NCI-H128 (cell line): ENCODE measurements around the gene HHIPL1.

Source experiments
- DNase-seq: peaks from one replicate; lab custom pipeline; 2025; ENCODE audit not compliant: unreplicated experiment; lab: John Stamatoyannopoulos, UW

Gene HHIPL1

GRCh38 chr14:99686557-99687283 lies 41.8 kb downstream of the HHIPL1 start:
- no peak for DNase-seq

- no peak for DNase-seq
Observed at GRCh38 chr14:99687284-99688209, 42.6 kb downstream of the HHIPL1 start.

GRCh38 chr14:99688210-99688581 lies 43.3 kb downstream of the HHIPL1 start:
- DNase-seq = no peak

DNA sequence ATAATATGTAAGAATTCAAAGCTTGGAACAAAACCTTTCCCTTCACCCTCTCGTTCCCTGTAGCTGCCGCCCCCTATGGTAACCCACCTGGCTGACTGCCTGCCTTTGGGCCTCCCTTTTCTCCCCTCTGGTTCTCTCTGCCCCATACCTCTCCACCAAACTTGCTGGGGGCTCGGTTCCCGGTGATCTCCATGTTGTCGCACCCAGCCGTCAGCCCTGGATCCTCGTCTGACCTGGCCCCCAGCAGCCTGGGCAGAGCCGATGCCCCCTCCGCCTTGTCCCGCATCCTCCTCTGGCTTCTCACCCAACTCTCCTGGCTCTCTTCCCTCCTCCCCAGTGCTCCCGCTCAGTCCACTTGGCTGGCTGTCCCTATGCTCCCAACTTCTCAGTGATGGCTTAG lies 43.7 kb downstream of the HHIPL1 start:
- no peak for DNase-seq

DNA sequence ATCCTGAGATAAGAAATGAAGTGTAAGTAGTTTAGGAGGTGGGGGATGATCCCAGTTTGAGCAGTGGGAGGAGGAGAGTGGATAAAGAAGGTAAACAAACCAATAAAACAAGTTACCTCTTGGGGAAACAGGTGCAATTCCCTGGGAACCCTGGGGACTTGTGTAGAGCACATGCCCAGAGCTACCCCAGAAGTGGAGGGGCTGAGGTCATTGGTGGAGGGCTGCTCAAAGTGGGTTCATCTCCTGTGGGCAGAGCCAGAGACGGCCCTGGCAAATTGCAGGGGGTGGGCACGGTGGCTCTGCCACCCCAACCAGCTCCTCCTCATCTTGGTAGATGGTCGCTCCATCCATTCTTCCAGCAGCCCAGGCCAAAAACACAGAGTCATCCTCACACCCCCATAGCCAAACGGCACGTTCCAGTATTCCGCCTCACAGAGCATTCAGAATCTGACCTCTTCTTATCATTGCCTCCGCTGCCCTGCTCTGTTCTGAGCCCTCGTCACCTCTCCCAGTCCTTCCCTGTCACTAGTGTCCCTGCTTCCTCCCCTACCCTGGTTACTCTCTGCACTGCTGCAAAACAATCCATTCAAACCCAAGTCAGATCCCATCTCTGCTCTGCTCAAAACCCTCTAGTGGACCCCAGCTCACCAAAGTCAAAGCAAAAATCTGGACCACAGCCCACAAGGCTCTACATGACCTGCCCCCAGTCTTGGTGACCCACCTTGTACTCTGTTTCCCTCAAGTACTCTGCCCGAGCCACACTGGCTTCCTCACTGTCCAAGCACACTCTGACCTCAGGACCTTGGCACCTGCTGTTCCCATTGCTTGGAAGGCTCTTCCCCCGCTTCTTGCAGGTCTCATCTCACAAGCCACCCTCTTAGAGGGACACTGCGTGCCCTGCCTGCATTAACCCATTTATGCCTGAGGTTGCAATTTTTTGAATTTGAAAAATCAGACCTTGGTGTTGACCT lies 44.6 kb downstream of the HHIPL1 start:
- no peak for DNase-seq

GRCh38 chr14:99690636-99691035 lies 45.7 kb downstream of the HHIPL1 start:
- DNase-seq = no peak

GRCh38 chr14:99691111-99691885 lies 46.4 kb downstream of the HHIPL1 start:
- no peak for DNase-seq

- DNase-seq = no peak
Observed at GRCh38 chr14:99693918-99694317, 49.0 kb downstream of the HHIPL1 start.

GRCh38 chr14:99696929-99697328 lies 52.0 kb downstream of the HHIPL1 start:
- no peak for DNase-seq

- no peak for DNase-seq
Observed at GRCh38 chr14:99698236-99698635, 53.3 kb downstream of the HHIPL1 start.

DNA sequence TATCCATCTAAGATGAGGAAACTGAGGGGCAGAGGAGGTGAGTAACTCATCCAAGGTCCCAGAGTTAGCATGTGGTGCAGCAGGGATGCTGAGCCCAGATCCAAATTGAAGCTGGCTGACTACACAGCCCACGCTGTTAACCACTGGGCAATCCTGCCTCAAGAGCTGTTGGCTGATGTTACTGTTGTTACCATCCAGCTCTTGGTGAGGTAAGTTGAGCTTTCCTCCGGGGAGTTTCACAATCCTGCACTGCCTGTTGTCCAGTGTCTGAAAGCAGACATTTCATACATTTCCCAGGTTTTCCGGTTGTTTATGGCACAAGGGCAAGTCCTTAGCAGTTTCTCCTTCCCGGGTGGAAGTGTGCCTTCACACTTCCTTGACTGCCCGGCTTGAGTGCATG lies 53.7 kb downstream of the HHIPL1 start:
- no peak for DNase-seq

DNA sequence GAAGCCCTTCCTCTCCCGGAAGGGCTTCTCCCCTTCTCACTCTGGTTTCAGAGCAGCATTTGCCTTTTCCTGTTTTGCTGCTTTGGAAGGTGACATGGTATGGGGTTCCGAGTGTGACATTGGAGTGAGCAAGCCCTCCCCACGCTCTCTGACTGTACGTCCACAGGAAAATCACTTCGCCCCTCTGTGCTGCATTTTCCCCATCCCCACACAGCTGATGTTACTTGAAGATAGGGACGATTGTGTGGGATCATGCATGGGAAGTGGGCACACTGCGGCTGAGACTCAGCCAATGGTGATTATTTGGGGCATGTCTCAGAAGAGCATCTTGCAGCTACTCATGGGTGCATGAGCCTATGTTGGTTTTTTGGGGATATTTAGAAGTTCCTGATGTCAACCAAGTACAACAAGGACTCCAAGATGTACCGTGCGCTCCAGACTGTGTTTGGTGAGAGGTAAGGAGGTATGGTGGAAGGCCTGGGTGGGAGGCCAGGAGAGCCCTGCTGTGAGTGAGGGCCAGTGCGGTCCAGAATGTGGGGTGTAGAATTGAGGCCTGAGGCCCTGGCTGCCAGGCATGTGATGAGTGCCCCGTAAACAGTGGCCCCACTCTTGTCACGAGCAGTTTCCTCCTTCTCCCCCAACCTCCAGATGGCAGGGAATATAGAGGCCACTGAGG lies 54.3 kb downstream of the HHIPL1 start:
- DNase-seq = no peak

GRCh38 chr14:99699861-99700260 lies 54.9 kb downstream of the HHIPL1 start:
- no peak for DNase-seq

GRCh38 chr14:99700379-99700778 lies 55.5 kb downstream of the HHIPL1 start:
- DNase-seq = no peak

DNA sequence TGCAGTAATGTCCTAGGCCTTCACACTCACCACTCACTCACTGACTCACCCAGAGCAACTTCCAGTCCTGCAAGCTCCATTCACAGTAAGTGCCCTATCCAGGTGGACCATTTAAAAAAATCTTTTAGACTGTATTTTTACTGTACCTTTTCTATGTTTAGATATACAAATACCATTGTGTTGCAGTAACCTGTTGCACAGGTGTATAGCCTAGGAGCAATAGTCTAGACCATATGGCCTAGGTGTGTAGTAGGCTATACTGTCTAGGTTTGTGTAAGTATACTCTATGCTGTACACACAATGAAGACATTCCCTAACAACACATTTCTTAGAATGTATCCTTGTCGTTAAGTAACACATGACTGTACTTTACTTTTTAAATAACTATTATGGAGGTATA lies 56.3 kb downstream of the HHIPL1 start:
- DNase-seq = no peak

- no peak for DNase-seq
Observed at GRCh38 chr14:99702115-99702514, 57.2 kb downstream of the HHIPL1 start.

- DNase-seq = no peak
Observed at GRCh38 chr14:99703381-99703780, 58.5 kb downstream of the HHIPL1 start.

GRCh38 chr14:99704037-99704436 lies 59.1 kb downstream of the HHIPL1 start:
- no peak for DNase-seq

GRCh38 chr14:99706107-99706900 lies 61.4 kb downstream of the HHIPL1 start:
- no peak for DNase-seq
